ENCODE measurements around the gene PAX5.

DNA sequence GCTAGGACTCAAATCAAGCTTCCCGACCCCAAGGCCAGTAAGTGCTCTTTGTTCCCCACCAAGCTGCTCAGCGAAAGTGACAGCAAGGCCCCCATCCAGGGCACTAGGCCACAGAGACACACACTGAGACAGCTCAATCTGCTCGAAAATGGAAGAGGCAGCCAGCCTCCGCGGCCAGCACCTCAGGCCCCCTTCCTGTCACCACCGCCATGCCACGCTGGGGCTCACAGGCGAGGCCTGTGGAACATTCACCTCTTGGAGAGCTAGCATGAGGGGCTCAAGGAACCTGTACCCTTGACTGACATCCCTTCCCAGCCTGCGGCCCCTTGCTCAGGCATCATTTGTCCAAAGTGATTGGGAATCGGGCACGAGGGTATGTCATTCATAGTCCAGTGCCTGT lies 71.4 kb downstream of the PAX5 start:
- TF ChIP-seq EZH2 (IDR thresholded peaks at IDR 0.05; ENCODE audit: low read depth) (no peak), CTCF (conservative IDR thresholded peaks at IDR 0.05) (no peak)
